ENCODE data around the gene A2ML1. TPM values are rescaled to one million over a fixed set of nuclear protein-coding genes. Genes with fewer than 3 reads are reported as not detected.
"Not testable (repeated sequence)": the region's sequence is repeated elsewhere in the genome, so short reads cannot be mapped to it uniquely, and the experiment has no call there.

A2ML1 gene
- total RNA-seq, 1 donor, result under 0.01 TPM

DNA sequence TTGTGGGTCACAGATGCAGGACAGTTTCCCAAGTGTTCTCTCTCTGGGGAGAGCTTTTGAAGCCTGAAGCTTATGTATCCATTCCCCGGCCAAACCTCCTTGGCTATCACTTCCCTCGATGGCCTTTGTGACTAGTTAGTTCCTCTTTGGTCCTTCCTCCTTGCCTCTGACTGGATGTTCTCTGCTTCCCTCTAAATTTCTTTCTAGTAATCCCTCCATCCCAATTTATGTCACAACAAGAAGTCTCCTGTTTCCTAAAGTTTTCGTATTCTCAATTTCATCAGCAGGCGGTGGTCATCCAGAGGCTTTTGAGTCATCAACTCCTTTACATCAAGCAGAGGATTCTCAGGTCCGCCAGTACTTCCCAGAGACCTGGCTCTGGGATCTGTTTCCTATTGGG lies 27.5 kb downstream of the A2ML1 start:
- DNase-seq (ENCODE audit: insufficient read length, low spot score, missing footprints), result no peak
- Histone ChIP-seq H3K9me3 (ENCODE audit: low read depth, low read length) (no peaks in the 10 kb centered on the region), H3K79me2 (ENCODE audit: insufficient read depth, low read length) (no peaks in the 10 kb centered on the region), H2AFZ (ENCODE audit: low read length) (no peak overlapping the region), H3K4me3 (ENCODE audit: insufficient read depth, low read length) (no peak overlapping the region), H3K27ac (ENCODE audit: low read depth, low read length) (no peak overlapping the region), H3K4me2 (ENCODE audit: insufficient read depth, low read length) (no peak overlapping the region), H3K36me3 (ENCODE audit: insufficient read depth, low read length) (no peaks in the 10 kb centered on the region), H4K20me1 (ENCODE audit: insufficient read depth, low read length) (no peaks in the 10 kb centered on the region), H3K4me1 (ENCODE audit: insufficient read depth, low read length) (no peaks in the 10 kb centered on the region), H3K27me3 (ENCODE audit: insufficient read depth, low read length) (no peaks in the 10 kb centered on the region)
- TF ChIP-seq, protein P1, sequence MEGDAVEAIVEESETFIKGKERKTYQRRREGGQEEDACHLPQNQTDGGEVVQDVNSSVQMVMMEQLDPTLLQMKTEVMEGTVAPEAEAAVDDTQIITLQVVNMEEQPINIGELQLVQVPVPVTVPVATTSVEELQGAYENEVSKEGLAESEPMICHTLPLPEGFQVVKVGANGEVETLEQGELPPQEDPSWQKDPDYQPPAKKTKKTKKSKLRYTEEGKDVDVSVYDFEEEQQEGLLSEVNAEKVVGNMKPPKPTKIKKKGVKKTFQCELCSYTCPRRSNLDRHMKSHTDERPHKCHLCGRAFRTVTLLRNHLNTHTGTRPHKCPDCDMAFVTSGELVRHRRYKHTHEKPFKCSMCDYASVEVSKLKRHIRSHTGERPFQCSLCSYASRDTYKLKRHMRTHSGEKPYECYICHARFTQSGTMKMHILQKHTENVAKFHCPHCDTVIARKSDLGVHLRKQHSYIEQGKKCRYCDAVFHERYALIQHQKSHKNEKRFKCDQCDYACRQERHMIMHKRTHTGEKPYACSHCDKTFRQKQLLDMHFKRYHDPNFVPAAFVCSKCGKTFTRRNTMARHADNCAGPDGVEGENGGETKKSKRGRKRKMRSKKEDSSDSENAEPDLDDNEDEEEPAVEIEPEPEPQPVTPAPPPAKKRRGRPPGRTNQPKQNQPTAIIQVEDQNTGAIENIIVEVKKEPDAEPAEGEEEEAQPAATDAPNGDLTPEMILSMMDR (IDR thresholded peaks at IDR 0.05; ENCODE audit: extremely low read depth, low read depth, low read length), result no peak

DNA sequence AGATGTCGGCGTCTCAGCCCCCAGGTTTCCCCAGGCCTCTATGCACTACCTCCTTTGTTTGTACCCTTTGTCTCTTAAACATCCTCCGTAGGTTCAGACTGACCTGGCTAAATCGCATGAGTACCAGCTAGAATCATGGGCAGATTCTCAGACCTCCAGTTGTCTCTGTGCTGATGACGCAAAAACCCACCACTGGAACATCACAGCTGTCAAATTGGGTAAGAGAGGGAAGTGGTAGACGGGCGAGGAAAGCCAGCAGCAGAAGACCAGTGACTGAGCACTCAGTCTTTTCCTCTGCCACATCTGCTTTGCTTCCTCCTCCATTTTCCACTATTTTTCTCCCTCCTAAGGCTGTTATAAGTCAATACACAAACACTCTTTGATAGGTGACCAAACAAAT lies 29.7 kb downstream of the A2ML1 start:
- Histone ChIP-seq H2AFZ (ENCODE audit: low read length) (no peak overlapping the region), H3K4me3 (ENCODE audit: insufficient read depth, low read length) (no peak overlapping the region), H4K20me1 (ENCODE audit: insufficient read depth, low read length) (no peaks in the 10 kb centered on the region), H3K4me1 (ENCODE audit: insufficient read depth, low read length) (no peaks in the 10 kb centered on the region), H3K36me3 (ENCODE audit: insufficient read depth, low read length) (no peaks in the 10 kb centered on the region), H3K4me2 (ENCODE audit: insufficient read depth, low read length) (no peak overlapping the region), H3K27me3 (ENCODE audit: insufficient read depth, low read length) (no peaks in the 10 kb centered on the region), H3K79me2 (ENCODE audit: insufficient read depth, low read length) (no peaks in the 10 kb centered on the region), H3K9me3 (ENCODE audit: low read depth, low read length) (no peaks in the 10 kb centered on the region), H3K27ac (ENCODE audit: low read depth, low read length) (no peak overlapping the region)
- TF ChIP-seq, protein P1 (IDR thresholded peaks at IDR 0.05; ENCODE audit: extremely low read depth, low read depth, low read length), result no peak
- DNase-seq (ENCODE audit: insufficient read length, low spot score, missing footprints), result no peak

GRCh38 chr12:8855891-8856290 lies 33.5 kb downstream of the A2ML1 start:
- Histone ChIP-seq H3K27me3 (ENCODE audit: insufficient read depth, low read length) (no peaks in the 10 kb centered on the region), H3K27ac (ENCODE audit: low read depth, low read length) (no peak overlapping the region), H2AFZ (ENCODE audit: low read length) (no peak overlapping the region), H3K4me2 (ENCODE audit: insufficient read depth, low read length) (no peak overlapping the region), H3K4me3 (ENCODE audit: insufficient read depth, low read length) (no peak overlapping the region), H3K4me1 (ENCODE audit: insufficient read depth, low read length) (no peaks in the 10 kb centered on the region), H4K20me1 (ENCODE audit: insufficient read depth, low read length) (no peaks in the 10 kb centered on the region), H3K79me2 (ENCODE audit: insufficient read depth, low read length) (no peaks in the 10 kb centered on the region), H3K36me3 (ENCODE audit: insufficient read depth, low read length) (no peaks in the 10 kb centered on the region), H3K9me3 (ENCODE audit: low read depth, low read length) (no peaks in the 10 kb centered on the region)
- TF ChIP-seq, protein P1 (IDR thresholded peaks at IDR 0.05; ENCODE audit: extremely low read depth, low read depth, low read length), result no peak
- no peak for DNase-seq (ENCODE audit: insufficient read length, low spot score, missing footprints)

DNA sequence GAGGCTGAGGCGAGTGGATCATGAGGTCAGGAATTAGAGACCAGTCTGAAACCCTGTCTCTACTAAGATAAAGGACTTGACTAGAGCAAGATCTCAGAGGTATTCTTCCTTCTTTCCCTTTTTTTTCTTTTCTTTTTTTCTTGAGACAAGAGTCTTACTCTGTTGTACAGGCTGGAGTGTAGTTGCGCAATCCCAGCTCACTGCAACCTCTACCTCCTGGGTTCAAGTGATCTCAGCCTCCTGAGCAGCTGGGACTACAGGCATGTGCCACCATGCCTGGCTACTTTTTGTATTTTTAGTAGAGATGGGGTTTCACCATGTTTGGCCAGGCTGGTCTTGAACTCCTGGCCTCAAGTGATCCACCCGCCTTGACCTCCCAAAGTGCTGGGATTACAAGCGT lies 37.0 kb downstream of the A2ML1 start:
- not testable (repeated sequence) for H3K4me3 ChIP-seq (ENCODE audit: insufficient read depth, low read length)

More for the DNA sequence above, 37.0 kb downstream of the A2ML1 start:
- not testable (repeated sequence) for H3K27me3 ChIP-seq (ENCODE audit: insufficient read depth, low read length); H3K27ac ChIP-seq (ENCODE audit: low read depth, low read length); H4K20me1 ChIP-seq (ENCODE audit: insufficient read depth, low read length); H3K4me2 ChIP-seq (ENCODE audit: insufficient read depth, low read length); H3K36me3 ChIP-seq (ENCODE audit: insufficient read depth, low read length); H3K79me2 ChIP-seq (ENCODE audit: insufficient read depth, low read length); H3K9me3 ChIP-seq (ENCODE audit: low read depth, low read length); H2AFZ ChIP-seq (ENCODE audit: low read length); DNase-seq (ENCODE audit: insufficient read length, low spot score, missing footprints); H3K4me1 ChIP-seq (ENCODE audit: insufficient read depth, low read length)

Measured in osteoblast (primary cell).